Occipital lobe (tissue), 2 donors: Measurements from ENCODE around the gene ARHGAP24. TPM values are rescaled to one million over a fixed set of nuclear protein-coding genes. Genes with fewer than 3 reads are reported as not detected.
"Not testable (repeated sequence)": the region's sequence is repeated elsewhere in the genome, so short reads cannot be mapped to it uniquely, and the experiment has no call there.

Experiments used
- DNase-seq: peaks from one replicate; lab custom pipeline; 2025; lab: John Stamatoyannopoulos, UW
- total RNA-seq: library from RNA; depleted of rRNA; stranded (reverse); fragments of >200 nt; gene quantifications from one replicate; pipeline ENCODE4 v1.2.3, GENCODE V29; 2014

The ARHGAP24 gene
- total RNA-seq, 1 donor from 2014 or later = 2.2 TPM

- not testable (repeated sequence) for DNase-seq
Observed at GRCh38 chr4:85902647-85903046, 427.7 kb downstream of the ARHGAP24 start.

GRCh38 chr4:85905761-85906160 is 430.8 kb downstream of the ARHGAP24 start:
- DNase-seq = no peak

- DNase-seq = no peak
Observed at GRCh38 chr4:85907001-85907400, 432.1 kb downstream of the ARHGAP24 start.

- DNase-seq = no peak
Observed at GRCh38 chr4:85909851-85910250, 434.9 kb downstream of the ARHGAP24 start.

GRCh38 chr4:85910985-85911384 is 436.0 kb downstream of the ARHGAP24 start:
- no peak for DNase-seq

- no peak for DNase-seq
Observed at GRCh38 chr4:85913931-85914694, 439.2 kb downstream of the ARHGAP24 start.

GRCh38 chr4:85915570-85915969 is 440.6 kb downstream of the ARHGAP24 start:
- DNase-seq = not testable (repeated sequence)

GRCh38 chr4:85919200-85919887 is 444.4 kb downstream of the ARHGAP24 start:
- DNase-seq = no peak

- DNase-seq = no peak
Observed at GRCh38 chr4:85925071-85925470, 450.1 kb downstream of the ARHGAP24 start.

GRCh38 chr4:85928775-85929591 is 454.0 kb downstream of the ARHGAP24 start:
- no peak for DNase-seq

GRCh38 chr4:85929961-85930665 is 455.2 kb downstream of the ARHGAP24 start:
- no peak for DNase-seq

GRCh38 chr4:85932500-85933290 is 457.7 kb downstream of the ARHGAP24 start:
- DNase-seq = no peak

- DNase-seq = no peak
Observed at GRCh38 chr4:85933291-85933640, 458.3 kb downstream of the ARHGAP24 start.

GRCh38 chr4:85937507-85937906 is 462.6 kb downstream of the ARHGAP24 start:
- no peak for DNase-seq

- DNase-seq = no peak
Observed at GRCh38 chr4:85938062-85938461, 463.1 kb downstream of the ARHGAP24 start.

- no peak for DNase-seq
Observed at GRCh38 chr4:85938902-85939301, 464.0 kb downstream of the ARHGAP24 start.

- DNase-seq = no peak
Observed at GRCh38 chr4:85939595-85939994, 464.6 kb downstream of the ARHGAP24 start.

GRCh38 chr4:85940151-85940550 is 465.2 kb downstream of the ARHGAP24 start:
- no peak for DNase-seq

- DNase-seq = no peak
Observed at GRCh38 chr4:85942107-85942506, 467.2 kb downstream of the ARHGAP24 start.

GRCh38 chr4:85946821-85947220 is 471.9 kb downstream of the ARHGAP24 start:
- DNase-seq = no peak

GRCh38 chr4:85951099-85951498 is 476.1 kb downstream of the ARHGAP24 start:
- DNase-seq = no peak
